GM19397 (cell line): Measurements from ENCODE around the gene BGN.
A peak's percentile ranks its signal among the peaks of the same experiment; 100 is the strongest.

Source experiments
- ATAC-seq: cut with Tn5 transposase; IDR thresholded peaks from one replicate; pipeline ENCODE4 v1.9.1; 2021; ENCODE audit warnings: mild to moderate bottlenecking, moderate library complexity; ENCODE audit not compliant: unreplicated experiment

Gene BGN

DNA sequence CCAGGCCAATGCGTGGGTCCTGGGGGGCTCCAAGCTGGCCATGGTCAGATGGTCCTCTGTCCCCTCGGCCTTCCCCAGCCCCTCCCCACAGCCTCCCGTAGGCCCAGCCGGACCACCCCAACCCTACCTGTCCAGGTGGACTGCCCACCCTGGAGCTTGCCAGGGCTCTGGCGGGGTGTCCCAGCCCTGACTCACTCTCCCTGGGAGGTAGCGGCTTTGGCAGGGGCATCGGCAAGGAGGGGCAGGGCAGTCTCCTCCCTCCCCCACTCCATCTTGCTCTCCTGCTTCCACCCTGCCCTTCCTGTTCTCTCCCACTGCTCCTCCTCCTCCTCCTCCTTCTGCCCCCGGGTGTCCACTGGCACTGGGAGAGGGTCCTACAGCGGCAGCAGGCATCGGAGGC lies 7.4 kb downstream of the BGN start:
- no peak for ATAC-seq

DNA sequence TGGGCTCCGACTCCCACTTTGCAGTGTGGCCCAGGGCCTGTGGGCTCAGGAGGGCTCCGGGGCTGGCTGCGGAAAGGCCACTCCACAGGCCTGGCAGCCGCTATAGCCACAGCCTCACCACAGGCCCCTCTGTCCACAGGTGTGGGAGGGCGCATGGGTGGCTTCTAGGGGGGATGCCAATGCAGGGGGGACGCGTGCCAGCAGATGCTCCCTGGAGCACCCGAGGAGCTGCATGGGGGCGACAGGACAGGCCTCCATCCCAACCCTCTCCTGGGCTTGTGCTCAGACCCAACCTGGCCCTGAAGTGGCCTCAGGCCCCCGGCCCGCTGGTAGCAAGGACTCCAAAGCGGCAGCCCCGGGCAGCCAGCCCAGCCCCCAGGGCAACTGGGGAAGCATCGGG lies 8.0 kb downstream of the BGN start:
- ATAC-seq: no peak

DNA sequence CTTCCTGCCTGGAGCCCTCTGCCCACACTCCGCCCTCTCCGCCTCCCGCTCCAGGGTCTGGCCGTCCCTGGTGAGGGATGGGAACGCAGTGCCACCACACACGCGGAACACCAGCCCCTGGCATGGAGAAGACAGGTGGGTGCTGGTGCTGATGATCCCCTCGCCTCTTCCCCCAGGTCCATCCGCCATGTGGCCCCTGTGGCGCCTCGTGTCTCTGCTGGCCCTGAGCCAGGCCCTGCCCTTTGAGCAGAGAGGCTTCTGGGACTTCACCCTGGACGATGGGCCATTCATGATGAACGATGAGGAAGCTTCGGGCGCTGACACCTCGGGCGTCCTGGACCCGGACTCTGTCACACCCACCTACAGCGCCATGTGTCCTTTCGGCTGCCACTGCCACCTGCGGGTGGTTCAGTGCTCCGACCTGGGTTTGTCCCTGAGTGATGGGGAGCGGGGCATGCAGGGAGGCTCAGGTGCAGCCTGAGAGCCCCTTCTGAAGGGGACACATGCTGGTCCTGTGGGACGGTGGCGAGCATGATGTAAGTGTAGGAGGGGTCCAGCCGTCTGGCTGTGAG lies 9.8 kb downstream of the BGN start:
- ATAC-seq: no peak

DNA sequence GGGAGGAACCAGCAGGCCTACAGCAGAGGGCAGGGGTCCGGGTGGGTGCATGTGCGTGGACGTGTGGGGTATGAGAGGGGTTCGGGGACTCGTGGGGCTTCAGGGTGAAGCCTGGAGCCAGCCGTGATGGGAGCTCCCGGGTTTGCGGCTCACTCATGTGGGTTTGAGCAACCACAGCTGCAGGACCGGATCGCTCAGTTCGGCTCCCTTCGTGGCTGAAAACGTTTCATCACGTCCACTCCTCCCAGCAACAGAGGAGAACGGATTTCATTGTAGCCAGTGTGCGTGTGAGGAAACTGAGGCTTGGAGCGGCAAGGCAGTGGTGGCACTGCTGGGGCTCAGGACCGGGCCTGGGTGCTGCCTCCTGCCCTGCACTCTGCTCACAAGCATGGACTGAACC lies 10.6 kb downstream of the BGN start:
- ATAC-seq: no peak

DNA sequence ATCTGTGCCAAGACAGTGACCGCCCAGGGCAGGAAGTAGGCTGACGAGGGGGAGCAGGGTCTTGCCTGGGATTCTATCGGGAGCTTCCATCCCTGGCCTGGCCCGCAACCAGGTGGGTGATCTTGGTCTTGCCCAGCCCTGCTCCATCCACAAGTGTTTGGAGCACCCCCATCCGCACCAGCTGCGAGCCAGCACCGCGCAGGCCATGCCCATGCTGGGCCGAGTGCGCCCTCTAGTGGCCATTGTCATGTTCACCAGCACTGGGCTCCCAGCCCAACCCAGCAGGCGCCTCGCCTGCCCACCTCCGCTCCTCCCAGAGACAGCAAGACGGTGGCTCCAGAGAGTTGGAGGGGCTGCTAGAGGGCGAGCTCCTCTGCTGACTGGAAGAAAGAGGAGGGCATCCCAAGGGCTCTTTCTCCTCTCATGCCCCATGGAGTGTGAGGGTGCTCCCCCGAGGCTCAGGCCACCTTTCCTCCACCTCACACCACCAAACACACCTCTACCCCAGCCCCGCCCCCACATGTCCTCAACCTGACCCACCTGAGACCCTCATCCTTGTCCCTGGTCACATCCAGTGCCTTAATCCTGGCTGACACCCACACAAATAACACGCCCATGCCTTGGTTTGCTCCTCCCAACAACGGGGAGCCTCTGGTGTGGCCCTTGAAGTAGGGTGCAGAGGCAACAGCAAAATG lies 12.9 kb downstream of the BGN start:
- ATAC-seq: peak; percentile 93

DNA sequence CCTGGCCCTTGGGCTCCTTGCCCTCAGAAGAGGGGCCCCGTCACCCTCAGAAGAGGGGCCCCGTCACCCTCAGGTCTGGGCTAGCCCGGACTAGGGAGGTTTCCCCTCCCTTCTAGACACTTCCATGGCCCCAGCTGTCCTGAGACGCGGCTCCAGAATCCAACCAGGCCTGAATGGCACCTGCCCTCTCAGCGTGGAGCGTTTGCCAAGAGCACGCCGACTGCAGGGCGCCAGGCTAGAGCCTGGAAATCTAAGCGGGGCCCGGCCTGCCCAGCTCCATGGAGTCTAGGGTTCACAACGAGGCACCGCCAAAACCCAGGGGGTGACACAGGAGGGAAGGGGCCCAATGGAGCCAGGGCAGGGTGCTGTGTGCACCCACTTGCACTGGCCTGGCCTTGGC lies 14.8 kb downstream of the BGN start:
- no peak for ATAC-seq

DNA sequence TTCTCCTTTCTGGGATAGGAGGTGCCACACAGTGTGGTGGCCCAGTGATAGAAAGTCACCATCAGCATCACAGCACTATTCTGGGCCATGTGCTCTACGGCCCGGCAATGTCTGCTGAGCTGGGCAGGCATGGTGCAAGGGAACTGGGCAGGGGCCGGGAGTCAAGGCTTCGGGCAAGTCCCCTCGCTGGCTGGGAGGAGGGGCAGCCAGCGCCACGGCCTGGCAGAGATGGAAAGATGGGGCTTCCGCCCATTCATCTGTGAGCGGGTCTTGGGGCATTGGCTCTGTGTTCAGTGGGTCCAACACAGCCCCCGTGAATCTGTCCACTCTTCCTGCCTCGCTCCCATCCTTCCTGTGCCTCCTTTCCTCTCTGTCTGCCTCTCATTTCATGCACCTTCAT lies 15.6 kb downstream of the BGN start:
- ATAC-seq: no peak

DNA sequence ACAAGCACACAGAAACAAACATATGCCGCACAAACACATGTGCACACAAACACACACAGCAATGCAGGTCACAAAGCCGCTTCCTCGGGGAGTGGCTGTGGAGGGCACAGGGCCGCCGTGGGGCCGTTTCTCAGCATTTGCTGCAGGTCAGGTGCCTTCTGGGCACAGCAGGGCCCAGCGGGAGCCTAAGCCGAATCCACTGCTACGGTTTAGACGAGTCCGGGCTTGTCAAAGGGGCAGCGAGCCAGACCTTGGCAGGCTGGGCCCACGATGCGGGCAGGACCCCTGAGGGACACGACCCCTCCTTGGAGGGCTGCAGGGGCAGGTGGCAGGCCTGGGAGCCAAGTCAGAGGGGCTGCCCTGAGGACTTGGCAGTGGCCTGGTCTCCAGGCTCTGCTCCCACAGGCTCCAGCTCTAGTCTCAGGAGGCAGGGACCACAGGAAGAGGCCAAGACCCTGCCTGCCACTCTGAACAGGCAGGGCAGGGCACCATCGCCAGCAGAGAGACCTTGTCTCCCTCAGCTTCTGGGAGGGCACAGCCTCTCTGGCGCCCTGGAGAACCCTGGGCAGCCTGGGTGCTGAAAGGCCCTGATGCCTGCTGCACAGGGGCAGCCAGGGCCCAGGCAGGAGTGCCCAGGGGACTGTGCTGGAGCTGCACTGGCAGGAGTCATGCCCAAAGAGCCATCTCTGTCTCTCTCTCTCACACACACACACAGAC lies 17.2 kb downstream of the BGN start:
- no peak for ATAC-seq

DNA sequence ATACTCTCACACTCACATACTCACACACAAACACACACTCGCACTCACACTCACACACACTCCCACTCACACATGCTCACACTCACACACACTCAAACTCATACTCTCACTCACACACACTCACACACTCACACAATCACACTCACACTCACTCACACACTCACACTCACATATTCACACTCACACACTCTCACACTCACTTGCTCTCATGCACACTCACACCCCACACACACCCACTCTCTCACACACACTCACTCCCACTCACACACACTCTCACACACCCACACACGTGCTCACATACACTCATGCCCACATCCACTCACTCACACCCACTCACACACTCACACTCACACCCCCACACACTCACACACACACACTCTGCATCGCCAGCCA lies 17.7 kb downstream of the BGN start:
- ATAC-seq: no peak

DNA sequence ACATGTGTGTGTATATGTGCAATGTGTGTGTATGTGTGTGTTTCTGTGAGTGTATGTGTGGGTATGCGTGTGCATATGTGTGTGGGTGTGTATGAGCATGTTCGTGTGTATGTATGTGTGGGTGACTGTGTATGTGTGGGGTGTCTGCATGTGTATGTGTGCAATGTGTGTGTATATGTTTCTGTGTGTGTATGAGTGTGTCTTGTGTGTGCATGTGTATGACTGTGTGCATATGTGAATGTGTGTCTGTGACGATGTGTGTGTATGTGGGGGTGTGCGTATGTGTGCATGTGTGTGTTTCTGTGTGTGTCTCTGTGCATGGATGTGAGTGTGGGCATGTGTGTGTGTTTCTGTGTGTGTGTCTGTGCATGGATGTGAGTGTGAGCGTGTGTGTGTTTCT lies 18.5 kb downstream of the BGN start:
- no peak for ATAC-seq

DNA sequence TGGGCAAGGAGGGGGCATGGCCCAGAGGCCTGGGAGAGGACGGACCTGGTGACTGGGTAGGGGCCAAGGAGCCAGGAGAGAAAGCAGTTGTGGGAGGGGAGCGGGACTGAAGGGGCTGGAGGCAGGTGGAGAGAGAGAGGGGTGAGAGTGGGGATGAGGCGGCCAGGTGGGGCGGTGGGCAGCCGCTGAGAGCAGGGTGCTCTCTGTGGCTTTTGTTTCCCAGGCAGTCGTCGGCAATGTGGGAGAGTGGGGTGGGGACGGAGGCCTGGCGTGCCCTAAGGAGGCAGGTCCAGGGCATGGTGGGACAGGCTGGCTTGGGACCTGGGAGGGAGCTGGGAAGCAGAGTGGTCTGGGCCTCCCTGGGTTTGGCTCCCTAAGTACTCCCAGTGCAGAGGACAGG lies 19.5 kb downstream of the BGN start:
- no peak for ATAC-seq

DNA sequence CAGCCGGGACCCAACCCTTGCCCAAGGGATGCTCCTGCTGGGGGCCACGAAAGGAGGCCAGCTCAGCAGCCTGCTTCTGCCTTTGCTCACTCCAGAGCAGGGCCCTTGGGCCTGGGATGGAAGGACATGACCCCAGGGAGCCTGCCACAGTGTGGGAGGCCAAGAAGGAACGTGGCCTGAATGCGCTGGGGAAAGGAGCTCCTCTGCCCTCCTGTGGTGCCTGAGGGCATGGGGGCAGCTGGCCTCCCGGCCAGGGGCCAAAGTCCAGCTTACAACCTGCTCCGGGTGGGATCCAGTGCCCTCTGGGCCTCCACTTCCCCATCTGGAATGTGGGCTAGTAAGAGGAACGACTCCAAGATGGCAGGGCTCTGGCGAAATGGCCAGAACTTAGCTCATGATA lies 20.7 kb downstream of the BGN start:
- ATAC-seq: no peak

DNA sequence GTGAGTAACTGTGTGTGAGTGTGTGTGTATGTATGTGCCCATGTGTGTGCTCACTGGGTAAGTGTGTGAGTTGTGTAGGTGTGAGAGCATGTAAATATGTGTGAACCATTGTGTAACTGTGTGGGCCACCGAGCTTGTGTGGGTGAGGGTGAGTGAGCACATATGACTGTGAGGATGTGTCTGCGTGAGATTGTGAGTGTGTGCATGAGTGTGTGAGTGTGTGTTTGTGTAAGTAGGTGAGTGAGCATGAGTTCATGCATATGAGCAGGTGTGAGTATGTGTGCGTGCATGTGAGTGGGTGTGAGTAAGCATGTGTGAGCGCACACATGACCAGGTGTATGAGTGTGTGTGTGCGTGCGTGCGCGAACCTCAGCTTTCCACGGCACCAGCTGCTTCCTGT lies 21.3 kb downstream of the BGN start:
- no peak for ATAC-seq

DNA sequence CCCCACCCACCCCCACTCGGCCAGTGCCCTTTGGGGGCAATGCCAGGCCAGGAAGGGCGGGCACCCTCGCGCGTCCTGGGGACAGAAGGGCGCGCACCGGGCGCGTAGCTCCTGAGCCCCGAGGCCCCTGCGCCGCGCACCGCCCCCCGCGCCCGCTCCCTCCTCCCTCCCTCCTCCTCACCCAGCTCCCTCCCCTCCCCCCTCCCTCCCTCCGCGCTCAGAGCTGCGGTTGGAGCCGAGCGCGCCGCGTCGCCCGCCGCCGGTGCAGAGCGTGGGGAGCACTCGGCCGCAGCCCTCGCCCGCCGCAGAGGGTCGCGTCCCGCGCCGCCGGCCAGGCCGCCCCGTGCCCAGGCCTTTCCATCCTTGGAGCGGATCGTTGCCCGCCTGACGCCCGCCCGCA lies 22.6 kb downstream of the BGN start, which contains the start of gene ATP2B3:
TSS of gene ATP2B3 (plus strand) at position 220 of the 400 bp plus-strand sequence. CDS start 18,606 bp downstream, outside the sequence.
- ATAC-seq: no peak

DNA sequence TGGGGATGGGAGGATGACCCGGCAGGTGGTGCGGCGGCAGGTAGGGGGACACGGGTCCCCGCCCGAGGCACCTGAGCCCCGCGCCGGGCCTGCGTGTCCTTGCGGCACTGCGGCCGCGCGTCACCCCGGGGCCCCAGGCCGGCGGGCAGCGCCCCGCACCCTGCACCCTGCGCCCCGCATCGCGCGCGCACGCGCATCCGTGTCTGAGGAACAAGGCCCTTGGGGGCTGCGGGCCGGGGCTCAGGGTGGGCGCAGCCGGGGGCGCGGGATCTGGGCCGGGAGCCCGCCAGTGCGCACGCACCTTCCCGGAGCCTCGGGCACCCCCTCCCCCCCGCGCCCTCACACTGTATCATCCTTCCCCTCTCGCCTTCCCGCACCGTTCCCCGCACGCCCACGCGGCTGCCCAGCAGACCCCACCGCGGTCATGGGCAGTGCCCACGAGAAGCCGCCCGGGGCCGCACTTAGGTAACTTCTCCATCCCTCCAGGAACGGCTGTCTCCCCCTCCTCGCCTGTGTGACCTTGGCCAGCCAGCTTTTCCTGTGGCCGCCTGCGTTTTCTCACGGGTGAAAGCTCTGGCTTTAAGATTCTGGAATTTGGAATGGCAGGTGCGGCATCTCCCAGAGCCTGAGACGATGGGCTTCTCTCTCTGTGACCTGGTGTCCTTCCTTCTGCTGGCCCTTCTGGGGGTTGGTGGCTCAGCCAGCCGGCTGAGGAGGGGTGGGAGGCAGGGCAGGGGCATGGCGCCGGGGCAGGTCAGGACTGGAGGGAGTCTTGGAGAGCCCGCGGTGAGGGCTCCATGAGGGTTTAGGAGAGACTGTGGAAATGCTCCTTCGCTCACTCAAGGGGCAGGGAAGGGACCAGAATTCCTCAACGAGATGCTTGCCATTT lies 23.4 kb downstream of the BGN start:
- no peak for ATAC-seq

DNA sequence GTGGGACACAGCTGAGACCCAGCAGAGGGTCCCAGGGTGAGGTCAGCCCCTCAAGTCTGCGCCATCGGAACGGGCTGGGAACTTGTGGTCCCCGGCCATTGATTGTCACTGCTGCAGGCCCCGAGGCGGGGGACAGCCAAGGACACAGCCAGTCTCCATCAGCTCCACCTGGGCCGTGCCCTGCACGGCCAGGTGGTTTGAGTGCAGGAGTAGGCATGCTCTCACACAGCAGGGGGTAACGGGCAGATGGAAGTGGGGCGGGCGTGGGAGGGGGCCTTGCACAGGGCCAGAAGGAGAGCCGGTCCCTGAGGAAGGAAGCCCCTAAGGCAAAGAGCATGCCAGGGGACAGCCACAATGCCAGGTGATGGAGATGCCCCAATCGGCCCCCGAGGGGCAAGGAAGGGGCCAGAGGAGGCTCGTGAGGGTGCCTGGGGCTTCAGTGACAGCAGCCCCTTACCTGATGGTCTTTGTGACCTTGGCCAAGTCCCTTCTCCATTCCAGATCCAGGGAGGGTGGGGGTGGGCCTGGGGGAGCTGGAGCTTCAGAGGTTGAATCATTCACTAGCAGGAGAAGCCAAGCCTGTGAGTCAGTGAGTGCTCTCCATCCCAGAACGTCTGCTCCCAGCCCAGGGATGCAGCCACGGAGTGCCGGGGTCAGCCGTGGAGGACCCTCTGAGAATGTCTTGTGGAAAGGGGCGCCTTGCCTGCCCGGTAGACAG lies 24.9 kb downstream of the BGN start:
- ATAC-seq: no peak

DNA sequence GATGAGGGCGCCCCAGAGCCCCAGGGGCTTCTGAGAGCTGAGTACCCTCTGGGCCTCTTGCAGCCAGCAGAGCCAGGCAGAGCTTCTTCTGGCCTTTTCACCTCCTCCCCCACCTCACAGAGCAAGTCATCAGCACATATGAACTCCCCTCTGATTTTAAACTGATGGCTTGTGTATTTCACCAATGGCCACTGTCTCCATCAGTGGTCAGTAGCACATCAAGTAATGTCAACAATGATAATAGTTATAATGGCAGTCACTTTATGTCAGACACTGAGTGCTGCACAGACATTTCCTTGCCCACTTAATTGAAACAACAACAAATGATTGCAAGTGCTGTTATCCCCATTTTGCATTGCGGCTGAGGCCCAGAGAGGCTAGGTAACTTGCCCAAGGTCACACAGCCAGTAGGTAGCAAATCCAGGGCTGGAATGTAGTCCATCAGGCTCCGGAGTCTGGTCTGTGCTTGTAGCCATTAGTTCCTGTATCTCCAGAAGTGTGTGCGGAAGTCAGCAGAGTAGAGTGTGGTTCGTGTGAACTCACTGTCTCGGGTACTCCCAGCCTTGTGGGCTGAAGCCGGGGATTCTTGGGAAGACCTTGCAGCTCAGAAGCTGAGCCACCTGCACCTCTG lies 25.6 kb downstream of the BGN start:
- ATAC-seq: no peak

DNA sequence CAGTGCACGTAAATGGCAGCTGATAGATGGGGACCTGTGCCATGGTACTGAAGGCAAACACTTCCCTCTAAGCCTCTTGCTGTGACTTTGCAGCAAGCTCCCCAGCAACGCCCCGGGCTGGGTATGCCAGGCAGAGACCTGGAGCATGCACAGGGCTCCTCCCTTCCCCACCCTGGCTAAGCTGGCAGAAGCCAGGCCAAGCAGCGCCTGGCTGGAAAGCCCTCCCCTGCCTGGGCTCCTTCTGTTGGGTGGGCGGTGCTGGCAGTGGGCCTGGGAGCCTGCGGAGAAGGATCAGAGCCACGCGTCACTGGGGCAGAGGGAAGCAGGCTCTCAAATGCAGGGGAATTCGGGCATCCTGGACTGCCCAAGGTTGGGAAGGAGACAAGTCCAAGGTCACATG lies 26.3 kb downstream of the BGN start:
- ATAC-seq: no peak

DNA sequence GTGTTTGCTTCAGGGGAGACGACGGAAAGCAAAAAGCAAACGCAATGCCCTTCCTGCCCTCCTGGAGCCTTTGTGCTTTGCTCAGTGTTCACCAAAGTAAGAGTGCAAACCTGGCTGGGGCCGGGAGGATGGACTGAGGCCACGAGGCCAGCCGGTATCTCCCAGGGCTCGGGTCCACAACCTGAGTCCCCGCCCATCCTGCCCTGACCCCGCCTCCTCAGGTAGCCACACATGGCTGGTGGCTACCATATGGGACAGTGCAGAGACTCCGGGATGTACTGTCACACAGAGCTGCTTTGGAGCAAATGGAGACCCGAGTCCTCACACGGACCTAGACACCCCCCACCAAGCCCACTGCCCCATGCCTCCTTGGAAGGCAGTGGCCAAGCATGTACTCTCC lies 27.5 kb downstream of the BGN start:
- no peak for ATAC-seq

DNA sequence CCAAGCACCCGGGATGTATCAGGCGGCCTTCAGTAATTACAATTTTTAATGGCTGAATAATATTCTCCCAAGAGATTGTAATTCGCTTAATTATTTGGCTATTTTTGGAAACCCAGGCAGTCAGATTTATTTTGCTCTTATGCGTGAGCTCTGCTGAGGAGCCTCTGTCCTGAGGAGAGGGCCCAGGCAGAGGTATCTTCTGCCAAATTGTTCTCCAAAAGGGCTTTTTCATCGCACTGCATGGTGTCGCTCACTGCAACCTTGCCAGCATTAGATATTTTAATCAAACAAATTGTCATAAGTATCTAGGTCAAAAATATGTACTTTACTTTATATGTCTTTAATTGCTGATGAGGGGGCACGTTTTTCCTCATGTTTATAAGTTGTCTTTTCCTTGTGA lies 28.5 kb downstream of the BGN start:
- no peak for ATAC-seq
